ENCODE results near the gene MFNG.
A peak's percentile ranks its signal among the peaks of the same experiment; 100 is the strongest.

MFNG gene

DNA sequence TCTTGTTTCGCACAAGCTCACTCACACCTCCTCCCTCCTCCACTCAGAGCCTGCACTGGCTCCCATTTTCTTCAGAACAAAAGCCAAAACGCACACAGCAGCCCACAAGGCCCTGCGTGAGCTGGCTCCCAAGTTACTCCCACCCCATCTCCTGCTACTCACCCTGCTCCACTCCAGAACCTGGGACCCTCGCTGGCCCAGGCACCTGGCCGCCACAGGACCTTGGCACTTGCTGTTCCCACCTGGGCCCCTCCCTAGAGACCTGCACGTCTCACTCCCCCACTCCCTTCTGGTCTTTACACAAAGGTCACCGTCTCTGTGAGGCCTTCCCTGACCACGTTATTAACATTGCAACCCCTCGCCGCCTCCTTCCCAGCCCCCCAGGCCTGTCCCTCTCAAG lies 945 bp upstream of the MFNG start:
- no peak overlapping the region; the same call in 1 of the 2 replicates for H3K27ac ChIP-seq (replicated peaks)
- H3K27me3 ChIP-seq (ENCODE audit: insufficient read depth, poor library complexity, severe bottlenecking): no peaks in the 10 kb centered on the region
- H3K4me3 ChIP-seq (replicated peaks; ENCODE audit: insufficient read depth, low read length): no peak overlapping the region
- TF ChIP-seq GABPA (IDR thresholded peaks at IDR 0.05; ENCODE audit: low read depth) (no peak), SPI1 (IDR thresholded peaks at IDR 0.05; ENCODE audit: borderline replicate concordance, low read depth) (no peak), CTCF (IDR thresholded peaks at IDR 0.05; ENCODE audit: insufficient read depth, low read length) (no peak), POLR2AphosphoS5 (IDR thresholded peaks at IDR 0.05; ENCODE audit: low read depth) (no peak)
- no peak for DNase-seq (ENCODE audit: low read depth in 1 of 2, low spot score in 1 of 2)

DNA sequence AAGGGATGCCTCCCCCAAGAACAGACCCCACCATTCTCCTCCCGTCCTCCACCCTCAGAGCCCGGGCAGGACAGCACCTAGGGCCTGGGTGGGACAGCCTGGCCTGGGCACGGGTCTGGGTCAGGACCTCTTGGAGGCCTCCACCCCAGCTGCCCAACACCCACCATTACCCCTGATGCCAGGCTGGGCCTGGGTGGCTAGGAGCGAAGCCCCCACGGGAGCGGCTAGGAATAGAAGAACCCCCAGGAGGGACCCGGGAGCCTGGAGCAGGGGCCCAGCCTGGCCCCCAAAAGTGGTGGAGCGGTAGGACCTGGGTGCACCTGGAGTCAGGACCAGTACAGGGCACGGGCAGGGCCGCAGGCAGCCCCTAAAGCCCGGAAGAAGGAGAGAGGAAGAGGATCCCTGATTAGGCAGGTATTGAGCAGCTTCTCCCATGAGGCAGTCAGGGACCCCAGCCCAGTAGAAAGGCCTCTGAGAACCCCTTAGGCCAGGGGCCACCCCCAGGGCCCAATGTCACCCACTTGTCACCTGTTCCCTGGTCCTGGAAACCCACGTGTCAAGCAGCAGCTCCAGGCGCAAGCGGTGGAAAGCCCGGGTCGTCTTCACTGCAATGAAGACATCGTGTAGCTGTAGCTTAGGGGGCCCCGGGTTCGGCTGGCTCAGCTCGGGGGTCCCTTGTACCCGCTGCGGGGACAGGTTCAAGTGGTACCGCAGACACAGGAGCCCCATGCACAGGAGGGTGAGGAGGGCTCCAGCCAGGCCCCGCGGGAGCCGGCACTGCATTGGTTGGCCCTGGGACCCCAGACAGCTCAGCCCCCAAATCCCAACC lies 575 bp downstream of the MFNG start:
- Histone ChIP-seq H3K27me3 (ENCODE audit: insufficient read depth, poor library complexity, severe bottlenecking) (no peaks in the 10 kb centered on the region), H3K27ac (replicated peaks) (peak overlapping the region; percentile 98), H3K4me3 (replicated peaks; ENCODE audit: insufficient read depth, low read length) (peak overlapping the region; percentile 65)
- DNase-seq (ENCODE audit: low read depth in 1 of 2, low spot score in 1 of 2): peak; percentile 35 to 48
- TF ChIP-seq POLR2AphosphoS5 (IDR thresholded peaks at IDR 0.05; ENCODE audit: low read depth): no peak
- TF ChIP-seq CTCF (IDR thresholded peaks at IDR 0.05; ENCODE audit: insufficient read depth, low read length): no peak
- no peak for TF ChIP-seq REST (IDR thresholded peaks at IDR 0.05; ENCODE audit: insufficient replicate concordance, low read depth)
- TF ChIP-seq SPI1 (IDR thresholded peaks at IDR 0.05; ENCODE audit: borderline replicate concordance, low read depth): no peak; the same call in 1 of the 2 replicates
- no peak for TF ChIP-seq GABPA (IDR thresholded peaks at IDR 0.05; ENCODE audit: low read depth)

GRCh38 chr22:37484480-37485394 lies 1.4 kb downstream of the MFNG start:
- no peaks in the 10 kb centered on the region for H3K27me3 ChIP-seq (ENCODE audit: insufficient read depth, poor library complexity, severe bottlenecking)
- DNase-seq (ENCODE audit: low read depth in 1 of 2, low spot score in 1 of 2): peak; percentile 96 to 97
- peak overlapping the region; percentile 65 for H3K4me3 ChIP-seq (replicated peaks; ENCODE audit: insufficient read depth, low read length)
- peak overlapping the region; percentile 98 for H3K27ac ChIP-seq (replicated peaks)
- TF ChIP-seq SPI1 (IDR thresholded peaks at IDR 0.05; ENCODE audit: borderline replicate concordance, low read depth) (peak; percentile 94), POLR2AphosphoS5 (IDR thresholded peaks at IDR 0.05; ENCODE audit: low read depth) (peak; percentile 67; the same call in 1 of the 2 replicates), CTCF (IDR thresholded peaks at IDR 0.05; ENCODE audit: insufficient read depth, low read length) (no peak), REST (IDR thresholded peaks at IDR 0.05; ENCODE audit: insufficient replicate concordance, low read depth) (no peak), GABPA (IDR thresholded peaks at IDR 0.05; ENCODE audit: low read depth) (peak; percentile 77)

All from HL-60 (cell line).